Liver (tissue), 9 donors: Measurements from ENCODE around the gene CEP57. TPM values are rescaled to one million over a fixed set of nuclear protein-coding genes. Genes with fewer than 3 reads are reported as not detected.

ENCODE experiments used
- DNase-seq: peaks from one replicate; pipeline ENCODE4 v3.0.0-alpha.2; 2017; ENCODE audit warnings: low spot score
- H3K27ac ChIP-seq, 2 donors: one replicate each; pipeline ENCODE4 v1.7.0; 2013; ENCODE audit warnings: inconsistent platforms in 2 of 2, low read length in 2 of 2, control low read depth in 1 of 2, low read depth in 1 of 2, mild to moderate bottlenecking in 1 of 2
- H3K27me3 ChIP-seq, 4 donors: one replicate each; pipeline versions ENCODE4 v1.6.1 to v1.7.0; 2013; ENCODE audit warnings: low read length in 3 of 4, inconsistent platforms in 1 of 4, mild to moderate bottlenecking in 1 of 4, moderate library complexity in 1 of 4; ENCODE audit not compliant: control insufficient read depth in 4 of 4, insufficient read depth in 4 of 4
- H3K36me3 ChIP-seq, 4 donors: one replicate each; pipeline versions ENCODE4 v1.6.1 to v1.7.0; 2013; ENCODE audit warnings: low read length in 3 of 4, mild to moderate bottlenecking in 3 of 4, low read depth in 1 of 4, moderate library complexity in 1 of 4; ENCODE audit not compliant: control insufficient read depth in 4 of 4, insufficient read depth in 3 of 4
- H3K4me1 ChIP-seq, 4 donors: one replicate each; pipeline versions ENCODE4 v1.6.1 to v1.7.0; 2013; ENCODE audit warnings: low read length in 3 of 4, mild to moderate bottlenecking in 3 of 4, moderate library complexity in 1 of 4; ENCODE audit not compliant: control insufficient read depth in 4 of 4, insufficient read depth in 4 of 4
- H3K4me3 ChIP-seq, 3 donors: one replicate each; pipeline versions ENCODE4 v1.6.1 to v1.7.0; 2013; ENCODE audit warnings: low read length in 3 of 3, control low read depth in 1 of 3, low read depth in 1 of 3, mild to moderate bottlenecking in 1 of 3
- H3K9ac ChIP-seq, 2 donors: one replicate each; pipeline ENCODE4 v1.7.0; 2013; ENCODE audit warnings: low read length in 2 of 2, mild to moderate bottlenecking in 2 of 2, moderate library complexity in 2 of 2, control low read depth in 1 of 2, low read depth in 1 of 2
- H3K9me3 ChIP-seq, 4 donors: one replicate each; pipeline versions ENCODE4 v1.6.1 to v1.7.0; 2013; ENCODE audit warnings: low read length in 3 of 4; ENCODE audit not compliant: control insufficient read depth in 4 of 4
- EGR1 ChIP-seq, 2 donors: IDR thresholded peaks; 2 replicates each; pipeline ENCODE4 v1.6.1; 2016 to 2018; ENCODE audit warnings: antibody characterized with exemption in 2 of 2, low read depth in 2 of 2
- GABPA ChIP-seq, 2 donors: IDR thresholded peaks in 1 of 2; conservative IDR thresholded peaks in 1 of 2; 2 replicates each; pipeline ENCODE4 v1.6.1; 2016; ENCODE audit warnings: antibody characterized with exemption in 2 of 2, mild to moderate bottlenecking in 1 of 2, moderate library complexity in 1 of 2
- NR2F2 ChIP-seq: IDR thresholded peaks from 2 replicates; pipeline ENCODE4 v1.6.1; 2016; ENCODE audit warnings: antibody characterized with exemption
- RAD21 ChIP-seq, 2 donors: IDR thresholded peaks; 2 replicates each; pipeline ENCODE4 v1.6.1; 2016; ENCODE audit warnings: antibody characterized with exemption in 2 of 2, mild to moderate bottlenecking in 2 of 2
- RXRA ChIP-seq, 2 donors: IDR thresholded peaks; 2 replicates each; pipeline ENCODE4 v1.6.1; 2017 to 2018; ENCODE audit warnings: antibody characterized with exemption in 2 of 2, mild to moderate bottlenecking in 1 of 2
- SP1 ChIP-seq: IDR thresholded peaks from 2 replicates; pipeline ENCODE4 v1.6.1; 2018; ENCODE audit warnings: antibody characterized with exemption, mild to moderate bottlenecking
- TAF1 ChIP-seq: conservative IDR thresholded peaks from 2 replicates; pipeline ENCODE4 v1.6.1; 2016; ENCODE audit warnings: antibody characterized with exemption, mild to moderate bottlenecking
- YY1 ChIP-seq: IDR thresholded peaks from 2 replicates; pipeline ENCODE4 v1.6.1; 2016; ENCODE audit warnings: antibody characterized with exemption, mild to moderate bottlenecking
- WGBS: extraction: QIAGEN DNeasy Blood & Tissue Kit; methylation state at CpG from one replicate; pipeline ENCODE4 v1.1.7; 2013; 5-methylcytosine and 5-hydroxymethylcytosine counted together
- polyA plus RNA-seq, 2 donors: library from polyadenylated mRNA; stranded (reverse) in 1 of 2; unstranded in 1 of 2; fragments of 200-250 nt in 1 of 2; fragments of >200 nt in 1 of 2; fragmentation: Nextera tagmentation in 1 of 2; extraction: Ambion mirVana in 1 of 2; gene quantifications; one replicate each; pipeline versions ENCODE4 v1.2.1 to v1.2.3, GENCODE V29; 2013 to 2015
- total RNA-seq, 2 donors: library from RNA; depleted of rRNA; stranded (reverse); fragments of >200 nt; gene quantifications; one replicate each; pipeline ENCODE4 v1.2.3, GENCODE V29; 2014
- TF ChIP-seq, protein P1 (sequence below): IDR thresholded peaks from 2 replicates; pipeline ENCODE4 v1.6.1; 2016; ENCODE audit warnings: antibody characterized with exemption
- TF ChIP-seq, protein P2 (sequence below): IDR thresholded peaks from 2 replicates; pipeline ENCODE4 v1.6.1; 2016; ENCODE audit warnings: antibody characterized with exemption
- donor health status: healthy.
- donor health status: healthy.
- donor health status: healthy.
- donor health status: healthy.
- donor health status: healthy.

Gene CEP57
- total and polyA plus RNA-seq, 4 donors = 11.2 to 32.8 (median 31.1) TPM

DNA sequence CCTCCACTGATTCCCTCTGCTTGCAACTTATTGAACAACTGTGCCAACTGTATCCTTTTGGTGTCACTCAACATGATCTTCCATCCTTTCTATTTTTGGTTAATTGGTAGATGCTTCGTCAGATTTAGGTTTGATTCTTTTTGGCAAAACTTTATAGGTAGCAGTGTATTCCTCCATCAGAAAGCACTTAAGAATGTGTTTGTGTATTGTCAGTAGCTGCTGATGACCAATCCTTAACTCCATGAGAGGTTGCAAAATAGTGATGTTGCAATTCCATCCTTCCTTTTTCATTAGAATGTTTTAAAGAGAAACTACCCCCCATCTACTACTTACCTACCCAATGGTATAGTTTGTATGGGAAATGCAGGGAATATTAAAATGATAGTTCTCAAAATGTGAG is 22.8 kb upstream of the CEP57 start:
- Histone ChIP-seq H3K4me3 (no peak overlapping the region), H3K9ac (no peak overlapping the region), H3K27me3 (no peaks in the 10 kb centered on the region), H3K36me3 (peaks cover 0 to 12% (median 5%) of the 10 kb centered on the region in 4 donors), H3K4me1 (no peaks in the 10 kb centered on the region), H3K27ac (no peak overlapping the region), H3K9me3 (no peaks in the 10 kb centered on the region)
- TF ChIP-seq GABPA (IDR thresholded peaks at IDR 0.05 in 1 of 2, conservative IDR thresholded peaks at IDR 0.05 in 1 of 2) = no peak
- TF ChIP-seq SP1 = no peak
- TF ChIP-seq, protein P1, sequence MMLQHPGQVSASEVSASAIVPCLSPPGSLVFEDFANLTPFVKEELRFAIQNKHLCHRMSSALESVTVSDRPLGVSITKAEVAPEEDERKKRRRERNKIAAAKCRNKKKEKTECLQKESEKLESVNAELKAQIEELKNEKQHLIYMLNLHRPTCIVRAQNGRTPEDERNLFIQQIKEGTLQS = peak; percentile 44
- TF ChIP-seq, protein P2, sequence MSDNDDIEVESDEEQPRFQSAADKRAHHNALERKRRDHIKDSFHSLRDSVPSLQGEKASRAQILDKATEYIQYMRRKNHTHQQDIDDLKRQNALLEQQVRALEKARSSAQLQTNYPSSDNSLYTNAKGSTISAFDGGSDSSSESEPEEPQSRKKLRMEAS = peak; percentile 26
- no peak for TF ChIP-seq NR2F2
- TF ChIP-seq YY1 = no peak
- no peak for DNase-seq
- 83% methylated on average over 1 of the region's 1 CpG for WGBS

DNA sequence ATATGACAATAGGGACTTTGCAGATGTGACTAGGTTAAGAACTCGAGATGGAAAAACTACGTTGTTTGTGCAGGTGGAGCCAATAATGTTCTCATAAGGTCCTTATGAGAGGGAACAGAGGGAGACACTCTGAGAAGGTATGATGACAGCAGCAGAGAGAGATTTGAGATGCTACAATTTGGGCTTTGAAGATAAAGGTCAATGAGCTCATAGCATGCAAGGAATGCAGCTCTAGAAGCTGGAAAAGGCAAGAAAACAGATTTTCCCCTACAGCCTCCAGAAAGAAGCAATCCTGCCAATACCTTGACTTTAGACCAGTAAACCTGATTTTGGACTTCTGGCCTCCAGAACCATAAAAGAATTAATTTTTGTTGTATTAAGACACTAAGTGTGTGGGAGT is 21.8 kb upstream of the CEP57 start:
- Histone ChIP-seq H3K4me1 (no peaks in the 10 kb centered on the region), H3K9me3 (no peaks in the 10 kb centered on the region), H3K4me3 (no peak overlapping the region), H3K36me3 (peaks cover 0 to 16% (median 8%) of the 10 kb centered on the region in 4 donors), H3K27me3 (no peaks in the 10 kb centered on the region), H3K9ac (no peak overlapping the region), H3K27ac (no peak overlapping the region)
- TF ChIP-seq TAF1 (no peak), RAD21 (IDR thresholded peaks at IDR 0.05) (no peak), RXRA (IDR thresholded peaks at IDR 0.05) (no peak)
- WGBS = 88% methylated on average over 2 of the region's 2 CpGs
- DNase-seq = no peak

DNA sequence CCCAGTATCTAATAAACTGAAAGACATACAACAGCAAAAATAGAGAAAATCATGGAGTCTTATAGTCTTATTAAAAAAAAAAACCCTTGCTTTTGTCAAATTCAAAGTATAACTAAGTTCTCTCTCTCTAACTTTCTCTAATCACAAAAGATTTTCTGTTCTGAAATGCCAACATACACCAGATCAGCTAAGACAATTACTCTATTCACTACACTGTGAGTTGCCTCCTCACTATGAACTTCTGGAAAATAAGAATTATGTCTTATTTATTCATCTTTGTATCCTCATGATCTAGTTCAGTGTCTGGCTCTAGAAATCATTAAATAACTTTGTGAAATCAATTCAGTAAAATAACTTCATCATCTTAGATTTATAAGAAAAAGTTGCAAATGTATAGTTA is 13.4 kb upstream of the CEP57 start:
- no peaks in the 10 kb centered on the region for H3K27me3 ChIP-seq
- no peak for DNase-seq
- TF ChIP-seq, protein P2 = no peak
- no peak overlapping the region for H3K9ac ChIP-seq
- H3K4me3 ChIP-seq = no peak overlapping the region
- H3K27ac ChIP-seq = no peak overlapping the region
- H3K9me3 ChIP-seq = no peaks in the 10 kb centered on the region
- H3K4me1 ChIP-seq = no peaks in the 10 kb centered on the region
- peaks cover 0 to 75% (median 59%) of the 10 kb centered on the region in 4 donors for H3K36me3 ChIP-seq

DNA sequence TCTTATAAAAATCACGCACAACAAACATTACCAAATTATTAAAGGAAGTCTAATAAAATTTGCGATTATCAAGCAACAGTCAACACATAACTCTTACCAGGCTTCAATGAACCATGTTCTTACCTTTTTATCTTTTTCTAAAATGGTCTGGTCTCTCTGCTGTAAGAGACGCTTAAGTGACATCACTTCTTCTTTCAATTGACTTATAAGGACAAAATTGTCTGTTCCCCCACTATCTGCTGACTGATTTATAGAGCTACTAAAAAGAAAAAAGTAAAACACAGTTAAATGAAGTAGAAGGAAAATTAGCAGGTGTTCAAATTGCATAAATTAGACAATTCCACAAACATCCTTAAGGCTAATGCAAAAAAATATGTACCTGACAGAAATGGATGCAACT is 11.6 kb upstream of the CEP57 start:
- Histone ChIP-seq H3K36me3 (peaks cover 0 to 78% (median 66%) of the 10 kb centered on the region in 4 donors), H3K9ac (no peak overlapping the region)

More for the DNA sequence above, 11.6 kb upstream of the CEP57 start:
- WGBS = 95% methylated on average over 3 of the region's 3 CpGs
- Histone ChIP-seq H3K4me3 (no peak overlapping the region), H3K27me3 (no peaks in the 10 kb centered on the region), H3K27ac (no peak overlapping the region), H3K9me3 (no peaks in the 10 kb centered on the region), H3K4me1 (no peaks in the 10 kb centered on the region)
- no peak for DNase-seq
- TF ChIP-seq EGR1 (IDR thresholded peaks at IDR 0.05; ENCODE audit: low read depth in 2 of 2) (no peak), TAF1 (no peak)
